GM04503 (cell line): ENCODE data around the gene DPPA5.
"Not testable (repeated sequence)": the region's sequence is repeated elsewhere in the genome, so short reads cannot be mapped to it uniquely, and the experiment has no call there.

ENCODE experiments used
- DNase-seq: peaks from one replicate; pipeline ENCODE4 v3.0.0-alpha.2; 2012; ENCODE audit warnings: low read depth

The DPPA5 gene

GRCh38 chr6:73353636-73354593 lies at the start of gene DPPA5:
Gene DPPA5 (minus strand): TSS chr6:73354276. CDS start chr6:73354225, 51 bp downstream.
- DNase-seq, result no peak

GRCh38 chr6:73400656-73401055 lies 46.6 kb upstream of the DPPA5 start:
- no peak for DNase-seq

- DNase-seq, result no peak
Observed at GRCh38 chr6:73395875-73396274, 41.8 kb upstream of the DPPA5 start.

GRCh38 chr6:73394577-73395354 lies 40.7 kb upstream of the DPPA5 start, which contains the start of gene DDX43:
Gene DDX43 (plus strand): TSS chr6:73394828. CDS start chr6:73394906, 78 bp downstream.
- no peak for DNase-seq

GRCh38 chr6:73393278-73393677 lies 39.2 kb upstream of the DPPA5 start:
- DNase-seq, result no peak

GRCh38 chr6:73392188-73392587 lies 38.1 kb upstream of the DPPA5 start:
- DNase-seq, result not testable (repeated sequence)

- DNase-seq, result no peak
Observed at GRCh38 chr6:73391675-73392074, 37.6 kb upstream of the DPPA5 start.

- DNase-seq, result no peak
Observed at GRCh38 chr6:73389854-73390253, 35.8 kb upstream of the DPPA5 start.

GRCh38 chr6:73388800-73389512 lies 34.9 kb upstream of the DPPA5 start:
- DNase-seq, result no peak

- DNase-seq, result no peak
Observed at GRCh38 chr6:73388433-73388799, 34.3 kb upstream of the DPPA5 start.

GRCh38 chr6:73382462-73383113 lies 28.5 kb upstream of the DPPA5 start:
- no peak for DNase-seq

GRCh38 chr6:73381531-73381930 lies 27.5 kb upstream of the DPPA5 start:
- DNase-seq, result not testable (repeated sequence)

- no peak for DNase-seq
Observed at GRCh38 chr6:73377225-73377624, 23.1 kb upstream of the DPPA5 start.

- DNase-seq, result no peak
Observed at GRCh38 chr6:73375216-73375615, 21.1 kb upstream of the DPPA5 start.

- DNase-seq, result no peak
Observed at GRCh38 chr6:73372516-73372915, 18.4 kb upstream of the DPPA5 start.

GRCh38 chr6:73371984-73372383 lies 17.9 kb upstream of the DPPA5 start:
- DNase-seq, result no peak

GRCh38 chr6:73369563-73369962 lies 15.5 kb upstream of the DPPA5 start, which contains the start of gene OOEP:
Gene OOEP (minus strand): TSS chr6:73369897. CDS start chr6:73369792, 105 bp downstream.
- no peak for DNase-seq

- DNase-seq, result no peak
Observed at GRCh38 chr6:73369157-73369556, 15.1 kb upstream of the DPPA5 start.

GRCh38 chr6:73368675-73369074 lies 14.6 kb upstream of the DPPA5 start:
- DNase-seq, result no peak

GRCh38 chr6:73367761-73368355 lies 13.8 kb upstream of the DPPA5 start:
- no peak for DNase-seq

GRCh38 chr6:73364549-73364948 lies 10.5 kb upstream of the DPPA5 start:
- no peak for DNase-seq
